Measurements from ENCODE around the gene SLCO3A1.

Gene SLCO3A1

GRCh38 chr15:92009162-92009561, 155.7 kb downstream of the SLCO3A1 start:
- Histone ChIP-seq H3K27ac (no peak overlapping the region), H3K4me3 (ENCODE audit: low read depth, low read length) (no peak overlapping the region), H3K9me3 (ENCODE audit: severe bottlenecking) (no peaks in the 10 kb centered on the region), H3K36me3 (no peaks in the 10 kb centered on the region), H3K27me3 (ENCODE audit: insufficient read depth, low read depth, severe bottlenecking) (peaks cover 83% of the 10 kb centered on the region)
- no peak for TF ChIP-seq CTCF (IDR thresholded peaks at IDR 0.05; ENCODE audit: low read depth, low read length)
- no peak for DNase-seq

- H3K27ac ChIP-seq: no peak overlapping the region
- H3K4me3 ChIP-seq (ENCODE audit: low read depth, low read length): no peak overlapping the region
- H3K27me3 ChIP-seq (ENCODE audit: insufficient read depth, low read depth, severe bottlenecking): peaks cover 86% of the 10 kb centered on the region
- TF ChIP-seq CTCF (IDR thresholded peaks at IDR 0.05; ENCODE audit: low read depth, low read length): no peak
- H3K9me3 ChIP-seq (ENCODE audit: severe bottlenecking): no peaks in the 10 kb centered on the region
- no peak for DNase-seq
- no peaks in the 10 kb centered on the region for H3K36me3 ChIP-seq
Measured at GRCh38 chr15:92011611-92012367, 158.3 kb downstream of the SLCO3A1 start.

- no peak overlapping the region for H3K4me3 ChIP-seq (ENCODE audit: low read depth, low read length)
- H3K9me3 ChIP-seq (ENCODE audit: severe bottlenecking): no peaks in the 10 kb centered on the region
- no peaks in the 10 kb centered on the region for H3K36me3 ChIP-seq
- peaks cover 85% of the 10 kb centered on the region for H3K27me3 ChIP-seq (ENCODE audit: insufficient read depth, low read depth, severe bottlenecking)
- DNase-seq: no peak
- no peak for TF ChIP-seq CTCF (IDR thresholded peaks at IDR 0.05; ENCODE audit: low read depth, low read length)
- no peak overlapping the region for H3K27ac ChIP-seq
Measured at GRCh38 chr15:92012368-92012629, 158.8 kb downstream of the SLCO3A1 start.

DNA sequence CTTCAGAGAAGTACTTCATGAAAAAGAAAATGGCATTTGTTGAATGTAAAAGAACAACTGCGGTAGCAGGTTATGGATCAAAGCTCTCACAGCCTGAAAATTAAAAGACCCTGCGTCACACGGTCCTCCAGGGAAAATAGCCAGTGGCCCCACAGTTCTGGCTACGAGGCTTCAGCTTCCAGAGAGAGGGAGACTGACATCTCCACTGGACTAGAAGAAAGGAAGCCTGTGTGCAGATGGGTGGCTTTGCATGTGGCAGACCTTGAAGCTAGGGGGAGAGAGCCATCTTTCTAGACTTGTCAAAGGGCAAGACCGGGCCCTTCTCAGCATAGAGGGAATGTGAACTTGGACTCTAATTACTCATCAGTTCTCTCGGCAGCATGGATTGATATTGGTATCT, 159.4 kb downstream of the SLCO3A1 start:
- H3K27ac ChIP-seq: no peak overlapping the region
- peaks cover 85% of the 10 kb centered on the region for H3K27me3 ChIP-seq (ENCODE audit: insufficient read depth, low read depth, severe bottlenecking)
- no peak for DNase-seq
- H3K4me3 ChIP-seq (ENCODE audit: low read depth, low read length): no peak overlapping the region
- H3K9me3 ChIP-seq (ENCODE audit: severe bottlenecking): no peaks in the 10 kb centered on the region
- no peak for TF ChIP-seq CTCF (IDR thresholded peaks at IDR 0.05; ENCODE audit: low read depth, low read length)
- H3K36me3 ChIP-seq: no peaks in the 10 kb centered on the region

DNA sequence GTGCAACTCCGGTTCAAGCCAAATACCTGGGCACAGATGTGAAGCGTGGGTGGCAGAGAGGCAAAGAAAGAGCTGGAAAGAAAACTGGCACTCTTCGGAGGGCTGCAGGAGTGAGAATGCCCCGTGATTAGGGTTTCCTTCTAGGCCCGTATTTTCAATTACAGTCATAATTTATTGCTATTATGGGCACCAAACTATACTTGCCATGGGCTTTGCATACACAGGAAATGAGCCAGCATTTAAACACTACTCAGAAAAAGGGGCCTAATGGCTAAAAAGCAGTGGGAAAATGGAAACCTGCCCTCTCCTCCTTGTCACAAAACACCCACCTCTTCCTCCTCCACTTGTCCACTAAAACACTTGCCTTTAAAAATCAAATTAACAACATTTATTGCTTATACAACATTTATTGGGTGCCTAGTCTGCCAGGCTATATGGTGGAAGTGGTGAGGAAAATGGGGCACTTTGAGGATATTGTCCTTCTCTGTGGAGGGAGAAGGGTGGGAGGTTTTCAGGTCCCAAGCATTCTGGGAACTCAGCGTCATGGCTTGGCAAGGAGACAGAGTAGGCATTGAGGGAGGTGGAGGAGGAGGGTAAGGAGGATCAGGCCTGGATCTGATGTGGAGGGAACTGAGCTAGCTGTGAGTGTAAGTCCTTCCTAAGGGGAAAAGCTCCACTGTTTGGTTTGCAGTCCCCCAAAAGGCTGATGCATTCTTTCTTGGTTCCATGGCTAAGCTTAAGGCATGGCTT, 160.9 kb downstream of the SLCO3A1 start:
- H3K4me3 ChIP-seq (ENCODE audit: low read depth, low read length): no peak overlapping the region
- no peak overlapping the region for H3K27ac ChIP-seq
- peaks cover 86% of the 10 kb centered on the region for H3K27me3 ChIP-seq (ENCODE audit: insufficient read depth, low read depth, severe bottlenecking)
- H3K9me3 ChIP-seq (ENCODE audit: severe bottlenecking): no peaks in the 10 kb centered on the region
- no peak for DNase-seq
- TF ChIP-seq CTCF (IDR thresholded peaks at IDR 0.05; ENCODE audit: low read depth, low read length): no peak
- H3K36me3 ChIP-seq: no peaks in the 10 kb centered on the region

Measured in WERI-Rb-1 (cell line).